ENCODE results near the gene CNGA2.

CNGA2 gene

DNA sequence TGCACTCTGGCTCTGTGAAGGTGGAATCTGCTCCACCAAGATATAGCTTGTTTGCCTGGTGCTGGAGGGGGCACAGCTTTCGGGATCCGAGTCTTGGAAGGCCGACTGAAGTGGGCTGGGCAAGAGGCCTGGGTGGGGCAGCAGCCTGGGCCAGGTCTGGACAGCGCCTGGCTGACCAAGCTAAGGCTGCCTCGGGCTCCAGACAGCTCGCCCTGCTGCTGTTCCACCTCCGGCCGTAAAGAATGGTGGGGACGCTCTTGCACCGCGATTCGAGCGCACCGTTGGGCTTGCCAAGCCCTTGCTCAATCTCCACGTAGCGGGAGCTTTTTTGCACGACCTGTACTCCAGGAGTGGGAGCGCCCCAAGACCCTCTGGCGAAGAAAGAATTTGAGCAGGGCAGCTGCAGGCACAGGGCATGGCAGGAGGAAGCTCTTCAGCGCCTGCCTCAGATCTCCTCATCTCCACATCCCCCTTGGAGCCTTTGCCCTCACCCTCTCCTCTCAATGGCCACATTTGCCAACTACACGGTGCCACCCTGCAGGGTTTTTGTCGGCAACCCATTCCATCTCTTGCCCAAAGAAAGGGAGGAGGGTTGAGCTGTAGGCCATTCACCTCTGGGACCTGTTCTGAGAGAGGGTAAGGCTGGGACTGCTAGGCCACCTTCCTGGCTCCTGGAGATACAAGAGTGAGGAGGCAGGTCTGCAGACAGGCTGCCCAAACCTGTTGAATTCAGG is 18.9 kb downstream of the CNGA2 start:
- FAIRE-seq, result no peak

DNA sequence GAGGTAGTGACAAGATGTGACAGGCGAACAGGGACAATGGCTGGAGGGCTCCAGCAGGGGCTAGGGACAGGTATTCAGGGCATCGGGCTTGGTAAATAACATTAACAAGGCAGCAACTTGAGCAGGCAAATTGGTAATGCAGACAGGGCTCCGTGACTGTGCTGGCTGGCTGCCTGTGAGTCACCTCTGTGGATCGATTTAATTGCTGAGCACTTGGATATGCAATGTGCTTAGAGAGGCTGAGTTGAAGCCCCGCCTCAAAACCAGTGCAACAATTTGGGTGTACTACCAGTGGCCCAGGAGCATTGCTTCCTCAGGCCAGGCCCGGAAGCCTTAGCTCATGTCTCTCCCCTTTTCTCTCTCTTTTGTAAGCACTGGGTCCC is 19.5 kb downstream of the CNGA2 start:
- no peak for FAIRE-seq

DNA sequence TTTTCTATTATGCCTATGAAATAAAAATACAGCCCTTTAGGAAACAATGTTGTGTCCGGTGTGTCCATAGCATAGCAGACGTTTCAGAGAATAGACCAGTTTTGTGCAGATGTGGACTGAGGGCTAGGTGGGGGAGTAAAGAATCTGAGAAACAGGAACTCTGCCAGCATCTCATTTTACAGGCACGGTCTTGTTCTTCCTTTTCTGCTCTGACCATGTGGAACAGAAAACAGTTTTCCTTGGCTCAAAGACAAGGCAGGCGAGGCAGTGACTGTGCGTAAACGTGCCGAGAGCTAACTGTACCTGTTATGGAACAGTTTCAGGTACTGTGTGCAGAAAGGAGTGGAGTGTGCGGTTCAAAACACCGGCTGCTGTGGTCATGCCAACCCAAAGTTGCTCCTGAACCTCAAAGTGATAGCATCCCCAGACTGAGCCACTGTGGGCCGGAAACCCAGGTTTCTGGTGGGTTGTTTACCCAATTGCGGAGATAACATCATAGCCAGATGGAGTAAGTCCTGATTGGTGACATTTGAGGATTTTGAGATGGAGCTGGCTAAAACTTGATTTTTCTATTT is 20.2 kb downstream of the CNGA2 start:
- FAIRE-seq, result no peak

DNA sequence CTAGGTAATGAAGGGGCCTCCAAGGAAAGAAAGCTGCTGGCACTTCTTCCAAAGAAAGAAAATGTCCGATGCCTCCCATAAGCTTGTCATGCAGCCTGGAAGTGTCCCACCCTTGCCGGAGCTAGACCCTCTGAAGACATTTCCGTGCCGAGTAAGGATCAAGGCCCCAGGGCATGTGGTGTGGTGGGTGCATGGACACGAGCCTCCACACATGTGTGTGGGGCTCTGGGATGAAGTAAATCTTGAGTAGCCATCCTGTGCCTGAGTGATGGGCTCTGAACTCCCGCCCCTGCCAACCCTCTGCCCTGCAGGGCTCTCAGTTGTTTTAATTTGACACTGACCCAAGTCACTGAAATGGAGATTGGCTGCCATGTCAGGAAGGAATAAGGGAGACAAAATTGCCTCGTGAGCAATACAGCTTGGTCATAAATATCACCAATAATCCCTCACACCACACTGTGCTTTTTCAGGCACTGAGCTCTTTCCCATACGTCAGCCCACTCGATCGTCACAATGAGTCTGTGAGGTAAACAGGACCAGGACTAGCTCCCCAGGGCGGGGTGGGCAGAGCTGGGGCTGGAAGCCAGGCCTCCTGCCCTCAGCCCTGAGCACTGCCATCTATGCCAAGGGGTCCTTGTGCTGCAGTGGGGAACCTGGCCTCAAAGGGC is 24.6 kb downstream of the CNGA2 start:
- no peak for FAIRE-seq

- no peak for FAIRE-seq
These were observed 28.3 kb downstream of the CNGA2 start for GRCh38 chrX:151762802-151763201.

DNA sequence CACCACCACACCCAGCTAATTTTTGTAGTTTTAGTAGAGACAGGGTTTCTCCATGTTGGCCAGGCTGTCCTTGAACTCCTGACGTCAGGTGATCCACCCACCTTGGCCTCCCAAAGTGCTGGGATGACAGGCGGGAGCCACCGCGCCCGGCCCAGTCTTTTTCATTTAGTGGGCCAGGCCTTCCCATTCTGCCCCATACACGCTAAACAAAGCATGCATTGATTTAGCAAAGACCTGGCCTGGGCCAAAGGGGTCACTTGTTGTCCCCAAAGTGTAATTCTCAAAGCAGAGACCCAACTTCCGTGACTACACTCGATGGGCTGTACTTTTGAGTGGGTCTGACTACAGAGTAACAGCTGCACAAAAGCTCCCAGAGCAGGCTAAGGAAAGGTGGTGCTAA is 29.2 kb downstream of the CNGA2 start:
- no peak for FAIRE-seq

DNA sequence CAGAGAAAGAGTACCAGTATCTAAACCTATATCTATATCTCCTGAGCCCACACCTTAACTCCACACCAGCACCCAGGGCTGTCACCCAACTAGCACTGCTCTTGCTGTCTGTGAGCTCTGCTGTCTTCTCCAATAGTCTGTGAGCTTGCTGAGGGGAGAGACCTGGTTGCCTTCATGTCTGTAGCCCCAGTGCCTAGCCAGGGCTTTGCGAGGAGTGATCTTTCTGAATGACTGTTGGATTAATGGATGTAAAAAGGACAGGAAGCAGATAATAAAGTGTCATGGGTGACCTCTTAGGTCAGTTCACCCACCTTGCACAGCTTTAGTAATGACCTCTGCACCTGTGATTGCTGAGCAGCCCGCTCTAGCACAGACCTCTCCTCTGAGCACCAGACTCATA is 30.5 kb downstream of the CNGA2 start:
- no peak for FAIRE-seq

DNA sequence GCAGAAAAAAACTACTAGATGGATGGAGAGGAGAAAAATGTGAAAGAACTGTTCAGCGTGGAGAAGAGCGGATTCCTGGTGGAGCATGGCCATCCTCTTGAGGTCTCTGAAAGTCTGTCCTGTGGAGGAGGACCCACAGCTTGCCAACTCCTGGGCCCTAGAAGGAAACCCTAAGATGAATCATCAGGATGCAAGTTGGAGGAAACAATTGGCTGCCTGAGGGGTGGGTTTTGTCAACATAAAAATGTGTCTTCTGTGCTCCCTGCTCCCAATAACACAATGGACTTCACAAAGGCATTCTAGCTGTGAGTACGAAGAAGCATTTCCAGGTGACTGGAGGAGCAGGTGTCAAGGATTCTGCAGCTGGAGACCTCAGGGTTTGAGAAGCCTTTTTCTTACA is 37.2 kb downstream of the CNGA2 start:
- no peak for FAIRE-seq

DNA sequence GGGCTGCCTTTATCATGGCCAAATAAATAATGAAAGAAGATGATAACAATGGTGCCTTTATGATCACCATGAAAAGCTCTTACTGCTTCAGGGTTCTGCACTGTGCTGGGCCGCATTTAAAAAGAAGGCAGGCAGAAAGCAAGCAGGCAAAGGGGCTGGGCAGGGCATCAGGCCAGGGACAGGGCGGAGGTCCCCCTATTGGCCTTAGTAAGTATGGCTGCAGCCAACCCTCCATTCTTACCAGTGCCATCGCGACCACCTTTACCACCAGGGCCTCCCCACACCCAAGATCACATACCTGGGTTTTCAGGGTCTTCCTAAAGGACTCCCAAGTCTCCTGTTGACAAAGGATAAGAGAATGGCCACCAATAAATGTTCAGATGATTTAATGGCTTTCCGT is 38.9 kb downstream of the CNGA2 start:
- FAIRE-seq, result no peak

GRCh38 chrX:151774421-151774820 is 39.9 kb downstream of the CNGA2 start:
- no peak for FAIRE-seq

DNA sequence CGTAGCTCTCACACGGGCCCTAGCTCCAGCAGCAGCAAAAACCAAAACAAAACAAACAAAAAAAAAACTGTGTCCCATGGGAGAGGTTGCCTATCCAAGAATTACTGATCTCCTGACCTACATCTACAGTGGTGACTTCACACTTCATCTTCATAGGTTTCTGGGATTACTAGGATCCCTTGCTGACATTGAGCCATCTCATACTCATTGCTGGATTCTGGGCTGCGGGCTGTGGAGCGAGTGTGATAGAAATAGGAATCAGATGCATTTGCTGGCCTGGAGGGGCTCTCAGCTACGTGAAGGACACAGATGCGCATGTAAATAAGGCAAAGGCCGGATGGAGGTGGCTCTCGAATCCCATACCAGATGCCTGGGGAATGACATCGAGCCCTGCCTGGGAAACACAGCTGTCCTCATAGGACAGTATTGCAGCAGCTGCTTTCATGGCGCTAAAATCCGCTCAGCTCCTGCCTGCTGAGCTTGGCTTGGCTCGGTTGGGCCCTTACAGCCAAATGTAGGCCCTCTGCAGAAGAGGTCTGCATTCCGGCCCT is 41.7 kb downstream of the CNGA2 start:
- FAIRE-seq, result no peak

DNA sequence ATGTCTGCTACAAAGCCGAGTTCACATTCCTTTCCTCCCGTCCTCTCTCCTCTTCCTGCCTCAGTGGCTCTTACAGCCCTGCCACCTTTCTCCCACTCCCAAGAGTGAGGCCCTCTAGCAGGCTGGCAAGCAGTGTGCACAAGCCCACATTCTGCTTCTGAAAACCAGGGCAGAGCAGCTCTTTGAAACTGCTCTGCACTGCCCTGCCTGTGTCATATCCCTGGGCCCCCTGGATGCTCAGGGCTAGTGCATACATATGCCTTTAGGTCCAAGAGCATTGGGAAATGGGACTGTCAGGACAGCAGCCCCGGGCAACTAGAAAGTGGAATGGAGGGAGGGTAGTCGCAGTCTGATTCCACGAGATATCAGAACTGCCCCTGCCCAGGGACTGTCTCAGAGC is 42.4 kb downstream of the CNGA2 start:
- no peak for FAIRE-seq

DNA sequence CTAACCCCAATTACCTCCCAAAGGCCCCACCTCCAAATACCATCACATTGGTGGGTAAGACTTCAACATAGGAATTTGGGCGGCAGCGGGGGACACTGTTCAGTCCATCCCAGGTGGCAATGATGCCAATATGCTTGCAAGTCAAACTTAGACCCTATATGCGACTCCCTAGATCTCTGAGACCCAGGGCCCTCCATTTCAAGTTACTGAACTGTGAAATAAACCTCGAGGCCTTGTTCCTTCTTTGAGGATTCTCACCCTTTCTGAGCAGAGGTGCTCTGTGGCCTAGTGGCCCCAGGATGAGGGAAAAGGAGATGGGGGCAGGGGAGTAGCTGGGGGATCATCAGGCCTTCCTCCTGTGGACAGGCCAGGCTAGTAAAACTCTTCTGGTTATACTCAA is 44.7 kb downstream of the CNGA2 start:
- FAIRE-seq, result no peak

DNA sequence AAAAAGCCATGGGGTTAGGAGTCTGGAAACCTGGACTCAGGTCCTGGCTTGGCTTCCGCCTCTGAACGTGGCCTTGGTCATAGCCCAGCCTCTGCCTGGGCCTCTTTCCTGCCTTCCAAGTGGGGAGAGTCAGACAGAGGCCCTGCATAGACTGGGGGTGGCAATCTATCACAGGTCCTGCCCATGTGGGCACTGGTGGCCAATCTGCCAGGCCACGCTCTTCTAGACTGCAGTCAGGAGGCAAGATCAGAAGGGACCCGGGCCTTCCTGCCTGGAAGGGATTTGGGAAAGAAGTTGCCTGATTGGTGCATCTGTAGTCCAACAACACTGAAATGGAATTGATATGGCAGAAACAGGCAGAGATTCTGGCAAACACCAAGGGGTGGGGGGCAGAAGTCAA is 46.1 kb downstream of the CNGA2 start:
- FAIRE-seq, result no peak

GRCh38 chrX:151789179-151789800 is 54.7 kb downstream of the CNGA2 start:
- no peak for FAIRE-seq

DNA sequence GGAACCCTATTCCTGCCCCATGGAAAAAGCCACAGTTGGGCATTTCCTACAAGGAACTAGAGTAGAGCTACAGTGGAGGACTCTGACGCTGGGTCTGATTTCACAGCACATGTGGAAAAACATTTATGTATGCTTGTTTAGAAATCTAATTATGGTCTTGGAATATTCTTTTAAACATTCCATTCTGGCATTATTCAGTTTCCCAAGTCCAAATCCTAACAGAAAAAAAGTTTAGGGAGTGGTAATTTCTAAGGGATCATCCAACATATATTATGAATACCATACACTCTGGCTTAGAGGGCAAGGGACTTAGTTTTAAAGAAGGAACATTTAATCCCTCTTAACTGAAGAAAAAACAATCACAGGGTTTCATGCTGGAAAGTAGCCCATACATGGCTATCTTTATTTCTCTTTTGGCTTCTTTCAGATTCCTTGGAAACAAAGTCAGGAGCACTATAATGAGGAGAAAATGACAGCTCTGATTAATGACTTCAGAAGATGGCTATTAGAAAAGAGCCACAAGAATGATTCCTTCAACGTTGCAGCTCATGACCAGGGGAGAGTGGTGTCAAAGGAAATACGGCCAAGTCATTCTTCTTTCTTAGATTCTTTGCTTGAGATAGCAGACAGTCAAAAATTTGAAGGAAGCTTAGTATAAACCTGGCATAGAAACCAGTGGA is 56.1 kb downstream of the CNGA2 start:
- no peak for FAIRE-seq

DNA sequence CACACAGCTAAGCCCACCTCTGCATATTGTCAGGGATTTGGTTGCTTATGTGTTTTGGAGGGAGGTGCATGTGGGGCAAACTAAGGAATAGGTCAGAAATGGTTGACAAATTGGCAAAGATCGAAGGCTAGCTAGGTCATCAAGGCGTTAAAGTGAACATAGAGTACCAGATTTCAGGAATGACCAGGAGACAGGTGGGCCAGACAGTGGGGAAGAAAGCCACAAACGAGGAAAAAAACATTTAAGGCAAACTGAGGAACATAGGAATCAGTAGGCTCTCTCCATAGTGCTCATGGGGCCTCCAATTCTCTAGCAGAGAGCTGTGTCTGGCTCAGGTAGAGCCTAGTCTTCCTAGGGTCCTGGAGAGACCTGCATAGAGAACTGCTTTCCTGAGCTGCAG is 57.4 kb downstream of the CNGA2 start:
- FAIRE-seq, result no peak

GRCh38 chrX:151792505-151792904 is 58.0 kb downstream of the CNGA2 start:
- FAIRE-seq, result no peak

DNA sequence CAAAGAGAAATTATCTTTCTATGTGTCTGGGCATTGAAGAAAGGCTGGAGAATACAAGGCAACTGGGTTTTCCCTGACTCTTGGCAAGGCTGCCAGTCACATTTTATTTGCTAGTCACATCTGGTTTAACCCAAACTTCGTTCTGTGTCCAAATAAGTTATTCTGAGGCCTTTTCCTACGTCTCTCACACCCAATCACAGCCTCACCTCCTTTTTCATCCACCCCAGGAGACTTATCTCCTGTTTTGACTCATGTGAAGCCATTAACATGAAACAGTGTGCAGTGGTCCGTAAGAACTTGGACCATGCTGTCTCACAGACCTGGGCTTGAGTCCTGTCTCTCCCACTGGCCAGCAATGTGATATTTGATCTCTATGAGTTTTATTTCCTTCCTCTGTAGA is 59.3 kb downstream of the CNGA2 start:
- no peak for FAIRE-seq

All from TTC549 (cell line).